Pancreas (tissue), 10 donors: ENCODE measurements around the gene BPI. TPM values are rescaled to one million over a fixed set of nuclear protein-coding genes. Genes with fewer than 3 reads are reported as not detected.
A peak's percentile ranks its signal among the peaks of the same experiment; 100 is the strongest.

ENCODE experiments used
- ATAC-seq, 4 donors: fragments of 200-7000 bp; cut with Tn5 transposase; one replicate each; pipeline versions ENCODE4 v1.8.0 to v1.9.1; 2020; ENCODE audit warnings: mild to moderate bottlenecking in 4 of 4, moderate library complexity in 4 of 4
- DNase-seq, 6 donors: peaks; one replicate each; pipeline ENCODE4 v3.0.0-alpha.2; 2020
- FAIRE-seq: peaks from 2 replicates; lab custom pipeline; 2012; peaks lifted over from hg19 to GRCh38; lab: Jason Lieb, UNC
- H3K27ac ChIP-seq, 4 donors: fragments of 200-600 bp; sonication (generic); 1 replicate in 3 of 4; 2 replicates in 1 of 4; pipeline versions ENCODE4 v1.5.0 to v1.8.0; 2020
- H3K27me3 ChIP-seq, 4 donors: fragments of 200-600 bp; one replicate each; pipeline ENCODE4 v1.8.0; 2021
- H3K36me3 ChIP-seq, 3 donors: fragments of 200-600 bp; sonication (generic) in 1 of 3; one replicate each; pipeline versions ENCODE4 v1.5.0 to v1.8.0; 2020 to 2021
- H3K4me1 ChIP-seq, 3 donors: fragments of 200-600 bp; one replicate each; pipeline ENCODE4 v1.8.0; 2021
- H3K4me3 ChIP-seq, 4 donors: fragments of 200-600 bp; sonication (generic) in 2 of 4; one replicate each; pipeline versions ENCODE4 v1.5.0 to v1.8.0; 2020 to 2021
- H3K9me3 ChIP-seq, 4 donors: fragments of 200-600 bp; one replicate each; pipeline ENCODE4 v1.8.0; 2021
- WGBS, 2 donors: extraction: QIAGEN DNeasy Blood & Tissue Kit; methylation state at CpG; one replicate each; pipeline ENCODE4 v1.1.7; 2013; 5-methylcytosine and 5-hydroxymethylcytosine counted together
- intact Hi-C, 3 donors: fragments of 100-400 bp; cut with DNase I; formaldehyde crosslinking; loops; one replicate each; pipeline versions ENCODE4 v1.11.1 to v1.14.2; 2022
- polyA plus RNA-seq, 2 donors: library from polyadenylated mRNA; stranded (reverse); fragments of 200-250 nt; gene quantifications; one replicate each; pipeline ENCODE4 v1.2.3, GENCODE V29; 2013
- total RNA-seq, 6 donors: library from RNA; stranded (reverse); fragmentation: NEBNext Ultra II Directional in 4 of 6; extraction: Animal tissue kit (Norgen Biotek cat#: 25700) in 4 of 6; gene quantifications; one replicate each; pipeline versions ENCODE4 v1.2.1 to v1.2.4, GENCODE V29; 2021 to 2023
- TF ChIP-seq, protein P1 (sequence below), 4 donors: fragments of 200-600 bp; sonication (generic) in 3 of 4; IDR thresholded peaks; one replicate each; pipeline versions ENCODE4 v1.5.0 to v1.8.0; 2021; ENCODE audit warnings: antibody characterized with exemption in 4 of 4
- donor health status: healthy with polysubstance abuse.
- donor health status: DM: no; HTN: no; CAD: no; lungs with moderate emphysema.
- donor health status: DM: no; HTN: no; CAD: no.
- donor health status: control.
- donor health status: control.
- donor health status: Bipolar disorder and iron deficiency.
- donor health status: DM: yes; HTN: yes; CAD: no.
- donor health status: DM: no; HTN: no; CAD: no.
- donor health status: DM: no; HTN: no; CAD: no.
- donor health status: DM: yes; HTN: yes; CAD: no.

BPI gene
- total and polyA plus RNA-seq, 8 donors, result 0.66 TPM; not detected in 7

- ATAC-seq (peak in 3 of 4 donors; percentile 62 to 67 (median 65)), FAIRE-seq (no peak), DNase-seq (no peak)
- TF ChIP-seq, protein P1, sequence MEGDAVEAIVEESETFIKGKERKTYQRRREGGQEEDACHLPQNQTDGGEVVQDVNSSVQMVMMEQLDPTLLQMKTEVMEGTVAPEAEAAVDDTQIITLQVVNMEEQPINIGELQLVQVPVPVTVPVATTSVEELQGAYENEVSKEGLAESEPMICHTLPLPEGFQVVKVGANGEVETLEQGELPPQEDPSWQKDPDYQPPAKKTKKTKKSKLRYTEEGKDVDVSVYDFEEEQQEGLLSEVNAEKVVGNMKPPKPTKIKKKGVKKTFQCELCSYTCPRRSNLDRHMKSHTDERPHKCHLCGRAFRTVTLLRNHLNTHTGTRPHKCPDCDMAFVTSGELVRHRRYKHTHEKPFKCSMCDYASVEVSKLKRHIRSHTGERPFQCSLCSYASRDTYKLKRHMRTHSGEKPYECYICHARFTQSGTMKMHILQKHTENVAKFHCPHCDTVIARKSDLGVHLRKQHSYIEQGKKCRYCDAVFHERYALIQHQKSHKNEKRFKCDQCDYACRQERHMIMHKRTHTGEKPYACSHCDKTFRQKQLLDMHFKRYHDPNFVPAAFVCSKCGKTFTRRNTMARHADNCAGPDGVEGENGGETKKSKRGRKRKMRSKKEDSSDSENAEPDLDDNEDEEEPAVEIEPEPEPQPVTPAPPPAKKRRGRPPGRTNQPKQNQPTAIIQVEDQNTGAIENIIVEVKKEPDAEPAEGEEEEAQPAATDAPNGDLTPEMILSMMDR (IDR thresholded peaks at IDR 0.05), result no peak
- Histone ChIP-seq H3K27ac (no peak overlapping the region), H3K36me3 (no peaks in the 10 kb centered on the region), H3K27me3 (no peaks in the 10 kb centered on the region), H3K9me3 (no peaks in the 10 kb centered on the region), H3K4me3 (no peak overlapping the region), H3K4me1 (no peaks in the 10 kb centered on the region)
- 58 to 65% methylated on average over 10 of the region's 10 CpGs for WGBS, 2 donors
- intact Hi-C loops, result no loop called here
Measured at GRCh38 chr20:38270869-38271605, 32.9 kb upstream of the BPI start.

DNA sequence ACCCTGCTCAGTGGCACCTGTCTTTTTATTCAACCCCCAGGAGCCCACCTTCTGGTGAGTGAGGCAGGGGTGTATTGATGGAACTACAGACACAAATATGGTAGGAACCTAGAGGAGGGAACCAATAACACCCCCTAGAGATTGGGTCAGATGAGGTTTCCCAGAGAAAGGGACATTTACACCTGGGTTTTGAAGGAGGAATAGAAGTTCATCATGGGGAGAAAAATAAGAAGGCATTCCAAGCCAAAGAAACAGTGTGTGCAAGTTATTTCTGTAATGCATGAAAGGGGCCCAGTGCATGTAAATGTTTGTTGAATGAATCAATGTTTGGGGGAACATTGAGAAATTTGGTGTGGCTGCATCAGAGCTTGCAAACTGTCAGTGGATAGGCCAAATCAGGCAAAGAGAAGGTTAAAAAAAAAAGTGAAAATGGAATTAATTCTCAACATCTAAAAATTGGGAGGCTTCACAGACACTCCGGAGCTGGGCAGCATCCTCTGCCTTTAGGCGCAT, 32.3 kb upstream of the BPI start:
- DNase-seq, result no peak
- no peak overlapping the region for H3K27ac ChIP-seq
- no peak for FAIRE-seq

DNA sequence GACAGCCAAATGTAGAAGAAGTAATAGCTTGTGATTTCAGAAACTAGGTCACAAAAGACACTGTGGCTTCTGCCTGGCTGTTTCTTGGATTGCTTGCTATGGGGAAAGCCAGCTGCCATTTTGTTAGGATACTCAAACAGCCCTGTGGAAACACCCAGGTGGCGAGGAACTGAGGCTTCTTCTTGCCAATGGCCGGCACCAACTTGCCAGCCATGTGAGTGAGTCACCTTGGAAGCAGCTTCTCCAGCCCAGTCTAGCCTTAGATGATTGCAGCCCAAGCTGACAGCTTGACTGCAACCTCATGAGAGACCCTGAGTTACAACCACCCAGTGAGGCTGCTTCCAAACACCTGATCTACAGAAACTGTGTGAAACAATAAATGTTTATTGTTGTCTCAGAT, 31.6 kb upstream of the BPI start:
- WGBS, 2 donors, result 81 to 89% methylated on average over 2 of the region's 2 CpGs
- no peak for FAIRE-seq

More for the DNA sequence above, 32.3 kb upstream of the BPI start:
- intact Hi-C loops, result no loop called here
- no peak for ATAC-seq
- Histone ChIP-seq H3K36me3 (no peaks in the 10 kb centered on the region), H3K27me3 (no peaks in the 10 kb centered on the region), H3K4me3 (no peak overlapping the region), H3K9me3 (no peaks in the 10 kb centered on the region), H3K4me1 (no peaks in the 10 kb centered on the region)
- 81 to 94% methylated on average over 2 of the region's 2 CpGs for WGBS, 2 donors
- TF ChIP-seq, protein P1 (IDR thresholded peaks at IDR 0.05), result no peak

DNA sequence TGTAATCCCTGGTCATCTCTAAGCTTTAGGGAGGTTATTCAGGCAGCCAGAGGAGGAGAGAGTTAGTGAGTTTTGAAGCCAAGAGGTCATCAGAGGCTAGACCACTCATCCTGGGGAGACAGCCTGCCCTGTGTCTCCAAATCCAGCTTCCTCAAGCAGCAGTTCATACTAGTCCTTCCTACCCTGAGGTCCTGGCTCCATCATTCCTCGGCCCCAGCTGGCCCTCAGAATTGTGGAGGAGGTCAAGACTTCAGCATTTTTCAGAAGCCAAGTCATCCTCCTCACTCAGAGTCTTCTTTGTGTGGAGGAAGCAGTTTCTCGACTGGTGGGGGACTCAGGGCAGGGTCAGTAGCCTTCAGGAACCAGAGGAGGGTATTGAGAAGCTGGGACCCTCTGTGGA, 31.0 kb upstream of the BPI start:
- intact Hi-C loops, result no loop called here
- TF ChIP-seq, protein P1 (IDR thresholded peaks at IDR 0.05), result no peak
- ATAC-seq (peak in 2 of 4 donors; percentile 8 to 66), FAIRE-seq (no peak), DNase-seq (no peak)
- 58 to 60% methylated on average over 2 of the region's 2 CpGs for whole genome bisulfite sequencing, 2 donors
- no peaks in the 10 kb centered on the region for H3K4me1 ChIP-seq
- no peak overlapping the region for H3K27ac ChIP-seq
- H3K4me3 ChIP-seq, result no peak overlapping the region
- H3K9me3 ChIP-seq, result no peaks in the 10 kb centered on the region
- H3K36me3 ChIP-seq, result no peaks in the 10 kb centered on the region
- H3K27me3 ChIP-seq, result no peaks in the 10 kb centered on the region

More for the DNA sequence above, 31.6 kb upstream of the BPI start:
- intact Hi-C loops, result no loop called here
- DNase-seq (no peak), ATAC-seq (no peak)
- H3K9me3 ChIP-seq, result no peaks in the 10 kb centered on the region
- no peak overlapping the region for H3K27ac ChIP-seq
- H3K4me3 ChIP-seq, result no peak overlapping the region
- TF ChIP-seq, protein P1 (IDR thresholded peaks at IDR 0.05), result no peak
- H3K27me3 ChIP-seq, result no peaks in the 10 kb centered on the region
- H3K36me3 ChIP-seq, result no peaks in the 10 kb centered on the region
- no peaks in the 10 kb centered on the region for H3K4me1 ChIP-seq
